ENCODE data around the gene PTPRD. TPM values are rescaled to one million over a fixed set of nuclear protein-coding genes. Genes with fewer than 3 reads are reported as not detected.

PTPRD gene
- polyA plus RNA-seq, 1 experiment: 0.39 TPM

- POLR2A ChIA-PET: interaction anchor here (0.6 kb wide), 1 partner anchor 92 kb away, joined by 12 read pairs; no protein-coding TSS in a partner anchor
- DNase-seq (ENCODE audit: low read depth): no peak
- CTCF ChIA-PET: interaction anchor here (1.1 kb wide), 1 partner anchor 27 kb away, joined by 3 read pairs; no protein-coding TSS in a partner anchor
- Histone ChIP-seq H3K36me3 (ENCODE audit: control insufficient read depth, insufficient read depth, low read length) (no peaks in the 10 kb centered on the region), H3K27me3 (ENCODE audit: control insufficient read depth, insufficient read depth, low read length) (no peaks in the 10 kb centered on the region), H3K4me3 (ENCODE audit: low read depth, low read length) (no peak overlapping the region)
- no peak for TF ChIP-seq CTCF (IDR thresholded peaks at IDR 0.05; ENCODE audit: insufficient read depth, low read depth, low read length)
Observed at GRCh38 chr9:10242255-10242654, 370.5 kb downstream of the PTPRD start.

GRCh38 chr9:10238087-10238486, 374.7 kb downstream of the PTPRD start:
- Histone ChIP-seq H3K36me3 (ENCODE audit: control insufficient read depth, insufficient read depth, low read length) (no peaks in the 10 kb centered on the region), H3K4me3 (ENCODE audit: low read depth, low read length) (no peak overlapping the region), H3K27me3 (ENCODE audit: control insufficient read depth, insufficient read depth, low read length) (no peaks in the 10 kb centered on the region)
- CTCF ChIA-PET: interaction anchor here (0.6 kb wide), 1 partner anchor 16 kb away, joined by 3 read pairs; no protein-coding TSS in a partner anchor
- POLR2A ChIA-PET: no interaction called here
- no peak for DNase-seq (ENCODE audit: low read depth)
- no peak for TF ChIP-seq CTCF (IDR thresholded peaks at IDR 0.05; ENCODE audit: insufficient read depth, low read depth, low read length)

GRCh38 chr9:10237584-10237983, 375.2 kb downstream of the PTPRD start:
- Histone ChIP-seq H3K27me3 (ENCODE audit: control insufficient read depth, insufficient read depth, low read length) (no peaks in the 10 kb centered on the region), H3K4me3 (ENCODE audit: low read depth, low read length) (no peak overlapping the region), H3K36me3 (ENCODE audit: control insufficient read depth, insufficient read depth, low read length) (no peaks in the 10 kb centered on the region)
- ChIA-PET POLR2A (no interaction called here), CTCF (interaction anchor here (0.6 kb wide), 1 partner anchor 16 kb away, joined by 3 read pairs; no protein-coding TSS in a partner anchor)
- DNase-seq (ENCODE audit: low read depth): no peak
- TF ChIP-seq CTCF (IDR thresholded peaks at IDR 0.05; ENCODE audit: insufficient read depth, low read depth, low read length): no peak

GRCh38 chr9:10236161-10236560, 376.6 kb downstream of the PTPRD start:
- ChIA-PET POLR2A (no interaction called here), CTCF (no interaction called here)
- Histone ChIP-seq H3K27me3 (ENCODE audit: control insufficient read depth, insufficient read depth, low read length) (no peaks in the 10 kb centered on the region), H3K36me3 (ENCODE audit: control insufficient read depth, insufficient read depth, low read length) (no peaks in the 10 kb centered on the region), H3K4me3 (ENCODE audit: low read depth, low read length) (no peak overlapping the region)
- DNase-seq (ENCODE audit: low read depth): no peak
- TF ChIP-seq CTCF (IDR thresholded peaks at IDR 0.05; ENCODE audit: insufficient read depth, low read depth, low read length): no peak

GRCh38 chr9:10235376-10235775, 377.4 kb downstream of the PTPRD start:
- CTCF ChIA-PET: no interaction called here
- Histone ChIP-seq H3K27me3 (ENCODE audit: control insufficient read depth, insufficient read depth, low read length) (no peaks in the 10 kb centered on the region), H3K36me3 (ENCODE audit: control insufficient read depth, insufficient read depth, low read length) (no peaks in the 10 kb centered on the region), H3K4me3 (ENCODE audit: low read depth, low read length) (no peak overlapping the region)
- DNase-seq (ENCODE audit: low read depth): no peak
- no peak for TF ChIP-seq CTCF (IDR thresholded peaks at IDR 0.05; ENCODE audit: insufficient read depth, low read depth, low read length)
- POLR2A ChIA-PET: no interaction called here
